H4 (cell line): Measurements from ENCODE around the gene ANK3. TPM values are rescaled to one million over a fixed set of nuclear protein-coding genes. Genes with fewer than 3 reads are reported as not detected.

ENCODE experiments used
- DNase-seq: peaks from one replicate; pipeline ENCODE4 v3.0.0-alpha.2; 2015; ENCODE audit warnings: low spot score
- total RNA-seq: library from RNA; depleted of rRNA; stranded (reverse); fragments of >200 nt; shearing (Covaris generic); gene quantifications from 2 replicates; pipeline ENCODE4 v1.2.3, GENCODE V29; 2014

The ANK3 gene
- total RNA-seq, 1 experiment from 2014 or later: 10.2 TPM

DNA sequence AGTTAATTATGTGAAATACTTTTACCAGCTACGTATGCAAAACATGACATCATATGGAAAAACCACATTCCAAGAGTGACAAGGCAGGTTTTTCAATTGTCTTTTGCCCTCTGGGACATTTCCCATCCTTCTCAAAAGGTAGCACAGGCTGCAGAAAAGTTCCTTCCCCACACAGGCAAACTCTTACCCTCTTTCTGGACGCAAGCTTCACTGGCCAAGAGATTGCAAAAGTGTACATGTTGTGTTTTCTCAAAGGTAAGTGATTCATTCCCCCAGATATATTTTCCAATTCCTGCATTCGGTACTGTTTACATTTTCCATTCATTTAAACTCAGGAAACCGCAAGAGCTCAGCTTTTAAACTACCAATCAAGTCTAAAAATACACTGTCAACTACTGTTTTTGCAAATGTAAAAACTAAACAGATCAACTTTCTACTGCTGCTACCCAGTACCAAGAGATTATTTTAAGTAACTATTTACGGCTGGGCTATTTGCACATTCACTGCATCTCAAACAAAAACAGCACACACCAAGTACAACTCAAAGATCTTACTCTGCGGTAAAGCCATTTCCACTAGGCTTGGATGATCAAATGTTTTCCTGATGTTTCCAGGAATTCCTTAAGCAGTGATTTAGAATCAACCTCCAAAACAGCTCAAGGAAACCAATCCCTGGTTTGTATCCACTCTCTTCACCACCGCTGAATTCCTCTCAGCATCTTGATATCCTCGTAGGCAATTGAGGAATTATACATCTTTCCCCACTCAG is 249.7 kb downstream of the ANK3 start:
- peak; percentile 83 for DNase-seq

DNA sequence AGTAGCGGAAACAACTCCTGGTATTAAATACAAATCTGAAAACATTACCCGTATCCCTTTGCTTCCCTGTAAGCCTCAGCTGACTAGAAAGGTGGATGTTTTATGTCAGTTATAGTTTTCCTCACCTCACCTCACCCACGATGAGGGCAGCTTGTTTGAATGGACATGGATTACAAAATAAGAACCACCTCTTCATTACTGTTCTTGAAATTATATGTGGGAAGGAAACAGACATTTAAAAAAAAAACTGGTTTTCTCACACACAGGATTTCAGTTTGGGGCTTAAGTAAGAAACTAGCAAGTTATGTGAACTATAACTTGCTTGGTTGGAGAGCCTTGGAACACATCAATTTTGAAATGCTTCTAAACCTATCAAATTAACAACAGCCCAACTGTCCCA is 250.4 kb downstream of the ANK3 start:
- no peak for DNase-seq

DNA sequence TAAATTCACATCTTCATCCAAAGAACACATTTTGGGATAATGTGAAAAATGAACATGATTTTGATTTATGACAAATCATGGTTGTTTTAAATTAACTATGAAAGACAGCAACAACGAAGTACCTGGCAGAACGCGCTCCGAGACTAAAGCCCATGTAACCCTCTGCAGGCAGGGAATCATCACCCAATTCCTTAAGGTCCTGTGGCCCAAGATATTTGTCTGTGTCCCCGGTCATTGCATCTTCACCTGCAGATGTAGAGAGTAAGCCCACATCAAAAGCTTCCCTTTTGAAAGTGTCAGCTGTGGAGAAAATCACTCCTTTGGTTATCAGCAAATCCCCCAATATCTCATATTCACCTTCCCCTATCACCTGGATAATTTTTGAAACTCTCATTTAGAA is 250.8 kb downstream of the ANK3 start:
- no peak for DNase-seq

DNA sequence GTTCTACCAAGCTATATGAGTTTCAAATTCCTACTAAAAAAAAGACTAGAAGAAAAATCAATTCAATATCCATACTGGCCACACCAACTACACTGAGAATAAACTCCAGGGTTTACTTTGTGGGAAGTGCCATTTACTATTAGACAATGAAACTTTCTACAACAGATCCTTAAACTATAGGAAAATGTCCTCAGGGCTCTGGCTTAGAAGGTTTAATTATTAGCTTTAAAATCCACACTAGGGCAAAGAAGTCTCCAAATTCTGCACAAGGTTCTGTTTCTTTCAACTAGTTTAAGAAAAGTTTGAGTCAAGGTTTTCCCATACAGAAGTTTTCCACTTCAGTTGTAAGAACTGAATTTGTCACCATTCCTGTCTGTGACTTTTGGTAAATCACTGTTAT is 251.6 kb downstream of the ANK3 start:
- DNase-seq: no peak

DNA sequence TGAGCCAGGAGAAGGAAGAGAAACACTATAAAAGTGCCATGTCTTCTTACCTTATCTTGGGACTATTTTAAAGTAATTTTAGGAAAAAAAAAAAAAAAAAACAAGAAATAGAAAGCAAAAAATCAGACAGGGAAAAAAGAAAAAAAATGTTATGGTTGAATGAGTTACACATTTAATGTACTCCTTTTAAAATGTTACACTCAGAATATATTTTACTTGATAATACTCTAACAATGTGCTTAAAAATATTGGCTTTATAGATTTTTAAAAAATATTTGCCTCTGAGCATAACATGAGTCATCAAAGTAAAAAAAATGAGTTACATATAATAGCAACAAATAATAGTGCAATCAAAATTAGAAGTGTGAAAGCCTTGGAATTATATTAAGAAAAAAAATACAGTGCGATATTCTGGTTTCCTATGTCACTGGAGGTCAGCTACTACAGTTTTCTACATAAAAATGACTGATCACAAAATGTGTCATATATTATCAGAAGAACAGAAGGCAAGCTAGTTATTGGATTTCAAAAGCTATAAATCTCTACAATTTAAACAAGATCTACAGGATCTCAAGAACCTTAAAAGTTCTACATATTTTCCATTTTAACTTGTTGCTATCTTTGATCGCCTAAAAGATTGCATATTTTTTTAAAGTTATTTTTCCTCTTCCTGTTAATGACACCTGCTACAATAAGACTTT is 252.2 kb downstream of the ANK3 start:
- DNase-seq: no peak

DNA sequence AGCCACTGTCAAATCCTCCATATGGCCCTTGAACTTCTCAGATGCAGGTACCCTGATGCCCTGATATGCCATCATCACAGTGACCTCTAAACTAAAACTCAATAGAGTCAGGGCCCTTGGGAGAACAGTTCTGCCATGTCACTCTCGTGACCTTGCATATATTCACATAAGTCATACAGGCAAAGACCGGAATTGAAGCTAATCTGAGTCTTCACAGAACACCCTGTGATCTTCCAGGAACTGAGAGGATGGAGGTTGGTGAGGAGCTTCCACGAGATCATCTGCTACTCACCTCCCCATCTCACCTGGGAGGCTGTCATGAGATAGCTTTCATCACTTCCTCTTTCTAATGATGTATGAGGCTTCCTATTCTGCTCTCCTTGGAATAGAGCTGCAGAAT is 254.7 kb downstream of the ANK3 start:
- no peak for DNase-seq

DNA sequence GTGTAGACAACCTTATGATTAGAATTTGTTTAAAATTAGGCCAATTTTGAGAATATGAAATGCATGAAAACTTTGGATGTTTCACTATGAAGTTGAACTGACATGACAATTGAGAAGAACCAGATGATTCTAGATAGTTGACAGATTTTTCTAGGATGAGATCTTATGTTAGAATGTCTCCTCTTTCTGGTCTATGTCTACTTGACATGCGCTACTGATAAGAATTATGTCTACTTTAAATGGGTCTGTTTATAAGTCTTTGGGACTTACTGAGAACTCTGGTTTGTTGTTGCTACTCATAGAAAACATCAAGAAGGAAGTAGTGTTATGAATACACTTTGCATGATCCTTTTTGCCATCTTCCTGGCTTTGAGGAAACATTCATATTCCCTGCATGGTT is 255.1 kb downstream of the ANK3 start:
- no peak for DNase-seq

DNA sequence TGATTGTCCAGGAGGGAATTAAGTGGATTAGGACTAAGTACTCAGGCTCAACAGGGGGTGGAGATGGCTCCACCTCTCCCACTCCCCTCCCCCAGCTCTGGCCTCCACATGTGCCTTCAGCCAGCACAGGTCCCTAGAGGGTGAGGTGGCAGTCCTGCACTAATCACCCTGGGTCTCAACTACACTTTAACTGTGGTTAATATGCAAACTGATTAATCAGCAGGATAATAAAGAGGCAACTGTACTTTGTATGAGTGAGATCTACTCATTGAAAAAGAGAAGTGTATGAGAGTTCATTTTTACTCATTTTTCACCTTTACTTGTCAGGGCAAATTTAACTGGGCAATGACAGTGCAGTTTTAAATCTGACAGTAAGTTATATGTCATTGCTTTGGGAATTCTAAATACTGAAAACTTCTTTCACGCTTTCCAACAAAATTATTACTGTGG is 259.5 kb downstream of the ANK3 start:
- no peak for DNase-seq

DNA sequence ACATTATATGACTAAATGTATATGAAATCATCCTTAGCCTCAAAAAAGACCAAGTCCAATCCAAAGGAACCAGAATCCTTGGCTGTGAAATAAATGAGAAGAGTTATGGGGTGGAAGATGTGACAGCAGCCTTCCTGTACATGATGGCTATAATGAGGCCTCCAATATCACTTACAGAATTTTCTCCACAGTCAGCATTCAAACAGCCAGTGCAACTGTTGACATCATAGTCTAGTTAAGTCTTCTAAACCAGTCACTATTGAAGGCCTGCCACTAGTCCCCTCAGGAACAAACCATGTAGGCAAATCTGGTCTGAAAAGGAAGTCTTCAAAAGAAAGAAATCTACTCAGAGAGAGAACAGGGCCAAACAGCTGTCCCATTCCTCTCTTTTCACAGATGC is 263.8 kb downstream of the ANK3 start:
- no peak for DNase-seq

DNA sequence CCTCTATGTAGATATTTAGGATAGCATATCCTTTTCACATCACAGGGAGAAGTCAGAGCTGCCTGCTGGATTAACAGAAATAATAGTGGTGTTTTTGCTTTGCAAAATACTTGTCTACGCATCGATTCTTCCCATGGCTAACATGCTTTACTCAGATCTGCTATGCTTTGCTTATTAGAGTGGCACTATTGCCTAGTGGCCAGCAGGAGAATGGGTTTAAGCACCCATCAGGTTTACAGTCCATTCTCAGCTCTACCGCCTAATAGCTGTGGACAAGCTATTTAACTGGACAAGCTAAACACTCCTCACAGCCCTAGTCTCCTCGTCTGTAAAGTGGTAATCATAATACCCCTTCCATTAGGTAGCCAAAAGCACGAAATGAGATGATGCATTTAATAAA is 265.1 kb downstream of the ANK3 start:
- no peak for DNase-seq

DNA sequence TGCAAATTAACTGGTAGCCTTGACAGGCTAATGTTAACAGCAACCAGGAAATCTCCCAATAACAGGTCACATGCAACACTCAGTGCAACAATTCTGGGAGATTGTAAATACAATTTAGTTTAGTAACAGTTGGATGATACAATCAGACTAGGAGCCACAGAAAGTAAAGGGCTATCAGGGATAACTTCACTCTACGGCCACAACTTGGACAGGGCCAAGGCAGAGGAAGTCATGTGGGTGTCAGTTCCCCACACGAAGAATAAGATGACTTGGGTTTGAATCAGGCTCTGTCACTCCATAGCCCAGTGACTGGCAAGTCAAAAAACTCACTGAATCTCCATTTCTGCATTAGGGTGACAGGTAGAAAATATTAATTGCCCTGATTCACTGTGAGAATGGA is 266.0 kb downstream of the ANK3 start:
- DNase-seq: no peak

DNA sequence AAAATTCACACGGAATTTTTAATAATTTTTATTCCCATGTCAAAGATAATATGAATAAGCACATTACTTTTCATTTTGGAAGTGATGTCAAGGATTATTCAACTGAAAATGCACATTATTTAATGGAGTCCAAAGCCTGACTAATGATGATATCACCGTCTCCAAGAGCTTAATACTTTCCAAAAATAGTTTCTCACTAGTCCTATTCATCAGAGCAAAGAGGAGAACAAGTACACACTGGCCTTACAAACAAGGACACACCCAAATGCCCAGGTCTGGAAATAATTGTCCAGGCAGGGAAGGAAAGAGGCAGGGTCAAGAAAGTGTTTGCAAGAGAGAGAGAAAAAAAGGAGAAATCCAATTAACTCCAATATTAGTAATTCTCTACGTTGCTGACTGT is 266.5 kb downstream of the ANK3 start:
- DNase-seq: no peak

DNA sequence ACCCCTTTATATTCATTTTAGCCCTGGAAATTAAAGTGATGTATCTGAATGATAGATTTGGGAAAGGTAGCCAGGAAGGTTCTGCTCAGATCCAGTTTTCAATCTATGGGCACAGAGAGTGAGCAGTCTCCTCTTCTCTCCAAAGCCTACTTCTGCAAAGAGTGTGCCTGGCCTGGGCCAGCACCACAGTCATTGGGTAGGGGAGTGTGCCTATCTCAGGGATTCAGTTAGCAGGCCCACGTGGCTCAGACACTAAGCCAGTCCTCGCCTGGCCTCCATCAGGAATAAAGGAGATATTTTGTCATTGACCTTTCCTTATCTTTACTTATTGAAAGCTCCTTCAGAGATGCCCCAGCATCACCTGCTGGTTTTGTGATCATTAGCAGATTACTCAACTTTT is 267.5 kb downstream of the ANK3 start:
- DNase-seq: no peak

DNA sequence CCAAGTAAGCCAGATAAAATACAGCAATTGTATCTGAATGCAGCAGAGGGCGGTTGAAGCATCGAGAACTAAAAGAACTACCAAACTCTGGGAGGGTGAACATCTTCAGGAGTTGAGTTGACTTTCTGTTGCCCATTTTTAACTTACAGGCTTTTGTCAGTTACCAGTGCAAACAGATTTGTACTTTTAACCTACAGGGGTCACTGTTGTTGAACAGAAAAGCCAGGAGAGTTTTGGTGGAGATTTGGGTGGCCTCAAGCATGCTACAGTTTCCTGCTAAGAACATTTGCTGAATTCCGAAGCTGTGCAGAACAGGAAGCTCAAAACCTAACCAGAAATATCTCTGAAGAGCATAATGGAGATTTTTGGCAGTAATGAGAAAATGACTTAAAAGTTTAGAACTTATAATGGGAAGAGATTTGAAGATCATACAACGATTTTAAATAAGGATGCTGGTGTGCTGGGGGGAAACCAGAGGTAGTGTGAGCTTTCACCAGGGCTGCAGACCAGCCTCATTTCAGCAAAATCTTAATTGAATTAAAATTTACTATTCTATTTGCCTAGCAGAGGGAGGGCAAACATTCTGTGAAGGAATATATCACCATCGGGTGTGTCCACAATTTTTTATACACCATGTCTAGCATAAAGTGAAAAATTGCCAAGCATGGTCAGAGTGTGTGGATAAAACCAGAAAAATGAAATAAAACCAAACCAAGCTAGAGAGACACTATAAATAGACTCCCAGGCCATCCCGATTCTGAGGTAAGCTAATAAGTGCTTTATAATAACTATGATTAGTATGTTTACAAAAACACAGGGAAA is 274.7 kb downstream of the ANK3 start:
- DNase-seq: peak; percentile 49

DNA sequence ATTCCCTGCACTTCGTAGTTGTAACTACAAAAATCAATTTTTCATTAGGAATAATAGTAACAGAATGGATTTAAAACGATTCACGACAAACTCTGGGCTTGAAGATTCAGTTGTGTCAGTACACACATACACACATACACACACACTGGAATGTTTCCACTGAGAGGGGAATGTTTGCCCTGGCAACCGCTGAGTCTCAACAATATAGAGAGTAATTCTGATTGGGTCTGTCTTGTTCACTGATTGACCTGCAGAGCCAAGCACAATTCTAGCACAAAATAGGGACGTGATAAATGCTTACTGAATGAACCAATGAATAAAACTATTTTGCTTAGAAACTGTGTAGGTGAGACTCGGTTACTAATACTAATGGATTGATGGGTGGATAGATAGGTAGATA is 278.9 kb downstream of the ANK3 start:
- no peak for DNase-seq

DNA sequence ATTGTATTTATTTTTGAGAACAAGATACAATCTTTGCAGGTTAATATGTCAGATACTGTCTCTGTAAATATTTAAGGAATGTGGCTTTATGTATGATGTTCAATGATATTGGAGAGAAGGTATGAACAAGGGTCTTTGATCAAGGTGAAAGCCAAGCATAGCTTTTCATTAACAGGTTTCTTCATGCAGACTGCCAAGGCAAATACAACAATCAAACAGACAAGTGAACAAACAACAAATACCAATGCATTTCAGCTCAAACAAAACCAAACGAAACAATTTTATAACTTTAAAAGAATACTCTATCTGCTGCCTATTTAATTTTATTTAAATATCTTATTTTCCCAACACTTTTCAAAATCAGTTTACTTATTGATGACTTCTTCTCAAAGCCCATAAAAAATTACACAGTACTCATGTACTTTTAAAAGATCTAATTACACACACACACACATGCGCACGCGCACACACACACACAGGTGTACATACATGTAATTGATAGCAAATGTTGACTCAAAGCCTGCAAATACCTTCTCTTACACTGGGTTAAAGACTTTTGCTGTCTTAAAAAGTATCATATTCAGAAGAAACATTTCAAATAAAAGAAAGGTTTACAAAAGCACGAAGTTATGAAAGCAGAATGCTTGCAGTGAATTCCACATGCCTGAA is 282.2 kb downstream of the ANK3 start:
- DNase-seq: no peak

DNA sequence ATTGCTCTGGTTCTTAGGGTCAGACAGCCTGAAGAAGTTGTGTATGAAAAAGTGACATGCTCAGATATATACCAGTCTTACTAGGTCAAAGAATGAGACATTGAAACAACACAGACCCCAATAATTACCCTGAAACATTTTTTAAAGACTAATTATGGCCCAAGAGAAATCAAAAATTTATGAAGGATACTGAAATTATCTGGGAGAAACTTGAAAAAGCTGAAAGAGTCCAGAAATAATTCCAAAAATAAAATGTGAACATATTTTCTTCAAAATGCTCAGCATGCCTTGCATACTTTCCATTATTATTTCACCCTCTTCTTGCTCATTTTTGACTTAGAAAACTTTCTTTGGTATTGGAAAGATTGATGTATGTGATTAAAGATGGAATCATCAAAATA is 284.4 kb downstream of the ANK3 start:
- no peak for DNase-seq

DNA sequence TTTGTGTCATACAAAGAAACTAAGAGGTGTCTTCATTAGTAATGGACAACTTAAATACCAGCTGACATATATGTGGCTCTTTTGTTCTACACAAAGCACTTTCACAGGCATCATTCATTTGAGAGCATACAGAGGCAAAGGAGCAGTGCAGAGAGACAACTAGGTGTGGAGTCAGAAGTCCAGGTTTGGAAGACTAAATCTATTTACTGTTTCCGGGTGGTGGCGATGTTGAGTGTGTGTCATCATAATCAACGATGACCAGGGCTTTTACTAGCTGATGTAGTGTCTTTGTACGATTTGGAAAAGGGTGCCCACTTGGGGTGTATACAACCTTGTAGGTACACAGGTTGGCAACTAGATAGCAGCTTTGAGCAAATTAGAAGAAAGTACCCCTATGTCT is 287.9 kb downstream of the ANK3 start:
- no peak for DNase-seq

DNA sequence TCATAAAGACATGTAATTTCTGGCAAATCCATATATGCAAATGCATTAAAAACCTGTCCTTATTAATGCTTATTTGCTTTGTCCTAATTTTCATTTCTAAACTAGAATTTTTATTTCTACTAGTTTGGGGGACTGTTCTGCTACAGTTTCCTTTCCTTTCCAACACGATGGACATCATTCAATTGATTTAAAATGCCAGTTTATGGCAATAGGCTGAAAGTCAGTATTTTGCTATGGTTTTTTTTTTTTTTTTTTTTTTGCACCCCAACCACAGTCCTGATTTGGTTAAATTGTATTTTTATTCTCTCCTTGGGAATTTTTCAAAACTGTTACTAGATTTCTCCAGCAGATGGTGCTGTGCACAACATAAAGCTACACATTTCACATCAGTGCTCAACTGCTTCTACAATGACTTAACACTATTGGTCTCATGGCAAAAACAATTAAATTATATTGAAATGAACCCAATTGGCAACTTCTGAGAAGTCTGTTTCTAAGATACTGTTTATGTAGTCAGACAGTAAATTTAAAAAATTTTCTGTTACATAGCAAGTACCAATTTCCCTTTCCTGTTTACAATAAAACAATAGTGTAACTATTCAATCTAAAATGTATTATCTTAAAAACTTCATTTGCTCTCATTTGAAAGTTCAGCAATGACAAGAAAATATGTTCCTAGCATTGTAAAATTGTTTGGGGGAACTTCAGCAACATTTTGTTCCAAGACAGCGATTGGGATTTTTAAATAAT is 289.5 kb downstream of the ANK3 start:
- DNase-seq: peak; percentile 69

DNA sequence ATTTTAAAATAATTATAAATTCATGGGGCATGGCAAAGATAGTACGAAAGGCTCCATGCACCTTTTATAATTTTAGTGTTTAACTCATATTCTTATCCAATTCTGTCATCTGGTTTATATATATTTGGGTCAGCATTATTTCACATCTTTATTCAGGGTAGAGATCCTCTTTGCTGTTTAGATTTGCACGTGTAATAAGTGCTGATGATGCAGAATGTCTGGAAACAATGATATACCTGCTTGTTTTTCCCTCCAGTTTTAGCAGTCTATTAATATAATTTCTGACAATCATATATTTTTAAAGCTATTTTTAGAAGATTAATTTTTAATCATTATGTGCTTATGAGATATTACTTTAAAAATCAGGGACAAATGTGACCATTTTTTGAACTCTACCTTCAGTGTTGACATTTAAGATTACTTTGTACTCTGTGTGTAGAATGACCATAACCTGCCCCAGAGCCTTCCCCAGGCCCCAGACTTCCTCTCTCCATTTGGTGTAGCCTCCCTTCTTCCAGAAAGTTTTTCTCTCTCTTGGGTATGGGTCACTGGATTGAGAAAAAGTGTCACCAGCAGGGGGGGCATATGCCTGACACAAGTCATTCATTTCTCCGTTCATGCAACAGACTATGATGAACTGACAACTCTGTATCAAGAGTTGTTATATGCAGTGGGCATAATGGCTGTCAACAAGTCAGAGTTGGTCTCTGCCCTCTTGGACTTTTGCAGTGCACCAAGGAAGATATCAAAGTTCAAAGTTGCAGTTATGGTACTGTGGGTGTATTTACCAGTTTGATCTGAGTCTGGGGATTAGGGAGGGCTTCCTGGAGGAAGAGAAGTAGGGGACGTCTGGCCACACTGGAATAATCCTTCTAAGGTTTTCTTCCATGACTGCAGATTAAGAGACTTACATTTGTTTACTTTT is 290.7 kb downstream of the ANK3 start:
- DNase-seq: no peak
